Measurements from ENCODE around the gene GK2.

GRCh38 chr4:79364061-79364460 is 44.0 kb downstream of the GK2 start:
- TF ChIP-seq EZH2 (IDR thresholded peaks at IDR 0.05; ENCODE audit: low read length) (no peak), CTCF (optimal IDR thresholded peaks at IDR 0.05 in 1 of 3, IDR thresholded peaks at IDR 0.05 in 1 of 3, conservative IDR thresholded peaks at IDR 0.05 in 1 of 3; ENCODE audit: extremely low read depth in 1 of 3, insufficient read depth in 2 of 3, low read length in 3 of 3) (no peak)
